ENCODE results near the gene MRPL11. TPM values are rescaled to one million over a fixed set of nuclear protein-coding genes. Genes with fewer than 3 reads are reported as not detected.

The MRPL11 gene
- total and polyA plus RNA-seq, 10 donors: 25.5 to 87.1 (median 37.3) TPM

GRCh38 chr11:66473167-66473566 lies 34.5 kb upstream of the MRPL11 start:
- TF ChIP-seq POLR2A (IDR thresholded peaks at IDR 0.05) (no peak), CTCF (IDR thresholded peaks at IDR 0.05 in 8 of 11, conservative IDR thresholded peaks at IDR 0.05 in 3 of 11) (no peak), POLR2AphosphoS5 (IDR thresholded peaks at IDR 0.05) (no peak)
- 90 to 96% (median 95%) methylated on average over 11 of the region's 11 CpGs for WGBS, 5 donors
- intact Hi-C loops (cut with DNase I; ENCODE audit: low total_unique reads): no loop called here
- Histone ChIP-seq H3K4me3 (no peak overlapping the region), H3K27ac (no peak overlapping the region), H3K36me3 (peaks cover 0 to 49% (median 13%) of the 10 kb centered on the region in 6 donors), H3K9me3 (no peaks in the 10 kb centered on the region), H3K4me1 (peaks cover 2 to 26% (median 16%) of the 10 kb centered on the region in 6 donors), H3K27me3 (replicated peaks in 1 of 7) (no peaks in the 10 kb centered on the region)
- DNase-seq: no peak

- Histone ChIP-seq H3K4me1 (peaks cover 10 to 34% (median 27%) of the 10 kb centered on the region in 6 donors), H3K9me3 (no peaks in the 10 kb centered on the region), H3K27ac (no peak overlapping the region), H3K27me3 (replicated peaks in 1 of 7) (no peaks in the 10 kb centered on the region), H3K36me3 (peaks cover 0 to 49% (median 13%) of the 10 kb centered on the region in 6 donors), H3K4me3 (no peak overlapping the region)
- 91 to 96% (median 94%) methylated on average over 9 of the region's 9 CpGs for WGBS, 5 donors
- intact Hi-C loops (cut with DNase I; ENCODE audit: low total_unique reads): no loop called here
- TF ChIP-seq POLR2A (IDR thresholded peaks at IDR 0.05) (no peak), CTCF (IDR thresholded peaks at IDR 0.05 in 8 of 11, conservative IDR thresholded peaks at IDR 0.05 in 3 of 11) (no peak), POLR2AphosphoS5 (IDR thresholded peaks at IDR 0.05) (no peak)
- no peak for DNase-seq
Observed at GRCh38 chr11:66472054-66472453, 33.4 kb upstream of the MRPL11 start.

- no peak for DNase-seq
Observed at GRCh38 chr11:66471142-66471541, 32.5 kb upstream of the MRPL11 start.

GRCh38 chr11:66470015-66470414 lies 31.4 kb upstream of the MRPL11 start:
- Histone ChIP-seq H3K27me3 (replicated peaks in 1 of 7) (no peaks in the 10 kb centered on the region), H3K9me3 (no peaks in the 10 kb centered on the region), H3K4me3 (no peak overlapping the region), H3K27ac (peak overlapping the region in 4 of 8 donors; percentile 6 to 13 (median 10)), H3K36me3 (peaks cover 0 to 36% (median 8%) of the 10 kb centered on the region in 6 donors), H3K4me1 (peaks cover 10 to 49% (median 38%) of the 10 kb centered on the region in 6 donors)
- intact Hi-C loops (cut with DNase I; ENCODE audit: low total_unique reads): no loop called here
- TF ChIP-seq CTCF (IDR thresholded peaks at IDR 0.05 in 8 of 11, conservative IDR thresholded peaks at IDR 0.05 in 3 of 11): no peak
- TF ChIP-seq POLR2AphosphoS5 (IDR thresholded peaks at IDR 0.05): no peak
- no peak for TF ChIP-seq POLR2A (IDR thresholded peaks at IDR 0.05)
- no peak for DNase-seq
- 68 to 89% (median 76%) methylated on average over 3 of the region's 3 CpGs for WGBS, 5 donors

More at GRCh38 chr11:66471142-66471541, 32.5 kb upstream of the MRPL11 start:
- H3K36me3 ChIP-seq: peaks cover 0 to 48% (median 13%) of the 10 kb centered on the region in 6 donors
- no peak overlapping the region for H3K27ac ChIP-seq
- peaks cover 10 to 38% (median 28%) of the 10 kb centered on the region in 6 donors for H3K4me1 ChIP-seq
- WGBS, 5 donors: 96 to 98% (median 96%) methylated on average over 16 of the region's 16 CpGs
- TF ChIP-seq POLR2AphosphoS5 (IDR thresholded peaks at IDR 0.05) (no peak), POLR2A (IDR thresholded peaks at IDR 0.05) (no peak), CTCF (IDR thresholded peaks at IDR 0.05 in 8 of 11, conservative IDR thresholded peaks at IDR 0.05 in 3 of 11) (no peak)
- intact Hi-C loops (cut with DNase I; ENCODE audit: low total_unique reads): no loop called here
- no peaks in the 10 kb centered on the region for H3K27me3 ChIP-seq (replicated peaks in 1 of 7)
- no peaks in the 10 kb centered on the region for H3K9me3 ChIP-seq
- H3K4me3 ChIP-seq: no peak overlapping the region

Measured in spleen (tissue), 11 donors.